WI38 (cell line): Measurements from ENCODE around the gene SMC6.

Experiments used
- H3K4me3 ChIP-seq: 2 replicates; pipeline ENCODE4 v1.5.1; 2011; ENCODE audit warnings: low read depth, mild to moderate bottlenecking, control low read depth, low read length
- TF ChIP-seq, protein P1 (sequence below): IDR thresholded peaks from 2 replicates; pipeline ENCODE4 v1.5.1; 2012; ENCODE audit warnings: low read depth, mild to moderate bottlenecking, control low read depth, low read length

Gene SMC6

DNA sequence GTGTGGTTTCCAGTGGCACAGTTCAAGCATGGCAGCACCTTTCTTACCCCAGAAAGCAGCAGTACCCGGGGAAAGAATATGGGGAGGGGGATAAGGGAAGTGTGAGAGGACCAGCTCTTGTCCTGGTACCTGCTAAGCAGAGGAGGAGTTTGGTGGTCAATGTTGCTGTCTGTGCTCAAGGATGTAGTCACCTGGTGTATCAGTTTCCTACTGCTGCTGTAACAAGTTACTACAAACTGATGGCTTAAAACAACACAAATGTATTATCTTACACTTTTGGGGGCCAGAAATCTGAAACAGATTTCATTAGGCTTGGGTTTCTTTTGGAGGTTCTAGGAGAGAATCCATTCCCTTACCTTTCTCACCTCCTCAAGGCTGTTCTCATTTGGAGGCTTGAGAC, 135.7 kb downstream of the SMC6 start:
- no peak overlapping the region for H3K4me3 ChIP-seq
- TF ChIP-seq, protein P1, sequence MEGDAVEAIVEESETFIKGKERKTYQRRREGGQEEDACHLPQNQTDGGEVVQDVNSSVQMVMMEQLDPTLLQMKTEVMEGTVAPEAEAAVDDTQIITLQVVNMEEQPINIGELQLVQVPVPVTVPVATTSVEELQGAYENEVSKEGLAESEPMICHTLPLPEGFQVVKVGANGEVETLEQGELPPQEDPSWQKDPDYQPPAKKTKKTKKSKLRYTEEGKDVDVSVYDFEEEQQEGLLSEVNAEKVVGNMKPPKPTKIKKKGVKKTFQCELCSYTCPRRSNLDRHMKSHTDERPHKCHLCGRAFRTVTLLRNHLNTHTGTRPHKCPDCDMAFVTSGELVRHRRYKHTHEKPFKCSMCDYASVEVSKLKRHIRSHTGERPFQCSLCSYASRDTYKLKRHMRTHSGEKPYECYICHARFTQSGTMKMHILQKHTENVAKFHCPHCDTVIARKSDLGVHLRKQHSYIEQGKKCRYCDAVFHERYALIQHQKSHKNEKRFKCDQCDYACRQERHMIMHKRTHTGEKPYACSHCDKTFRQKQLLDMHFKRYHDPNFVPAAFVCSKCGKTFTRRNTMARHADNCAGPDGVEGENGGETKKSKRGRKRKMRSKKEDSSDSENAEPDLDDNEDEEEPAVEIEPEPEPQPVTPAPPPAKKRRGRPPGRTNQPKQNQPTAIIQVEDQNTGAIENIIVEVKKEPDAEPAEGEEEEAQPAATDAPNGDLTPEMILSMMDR, result no peak

DNA sequence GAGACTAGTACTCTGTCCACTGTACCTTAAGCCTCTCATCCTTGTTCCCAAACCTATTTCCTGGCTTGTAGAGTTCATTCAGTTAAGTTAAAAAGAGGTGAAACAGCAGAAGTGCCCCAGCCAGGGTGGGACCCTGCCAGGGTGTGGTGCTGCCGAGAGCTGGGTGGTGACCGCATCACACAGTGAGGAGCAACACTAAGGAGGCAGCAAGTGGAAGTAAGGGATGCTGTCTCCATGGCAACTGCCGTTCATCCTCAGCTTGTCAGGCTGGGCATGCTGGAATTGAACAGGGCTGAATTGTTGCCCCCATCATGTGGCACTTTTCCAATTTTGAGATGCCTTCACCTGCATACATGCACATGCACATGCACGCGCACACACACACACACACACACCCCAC, 136.1 kb downstream of the SMC6 start:
- no peak overlapping the region for H3K4me3 ChIP-seq
- TF ChIP-seq, protein P1, result no peak

DNA sequence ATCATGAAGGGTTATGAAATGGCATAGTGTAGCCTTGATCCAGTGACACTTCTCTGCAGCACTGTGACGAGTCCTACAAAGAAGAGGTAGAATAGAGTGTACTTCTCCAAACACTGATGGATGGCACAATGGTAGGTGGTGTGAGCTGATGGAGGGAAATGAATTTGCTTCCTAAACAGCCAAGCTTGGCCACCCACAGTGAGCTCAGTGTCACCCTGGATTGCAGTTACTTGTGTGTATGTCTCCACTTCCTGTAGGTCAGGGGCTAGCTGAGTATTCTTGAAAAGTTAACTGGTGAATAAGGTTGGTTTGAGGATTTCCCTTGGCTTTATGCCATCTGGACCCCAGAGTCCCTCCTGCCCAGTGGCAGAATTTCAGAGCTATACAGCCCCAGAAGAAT, 137.2 kb downstream of the SMC6 start:
- H3K4me3 ChIP-seq, result no peak overlapping the region
- TF ChIP-seq, protein P1, result no peak

DNA sequence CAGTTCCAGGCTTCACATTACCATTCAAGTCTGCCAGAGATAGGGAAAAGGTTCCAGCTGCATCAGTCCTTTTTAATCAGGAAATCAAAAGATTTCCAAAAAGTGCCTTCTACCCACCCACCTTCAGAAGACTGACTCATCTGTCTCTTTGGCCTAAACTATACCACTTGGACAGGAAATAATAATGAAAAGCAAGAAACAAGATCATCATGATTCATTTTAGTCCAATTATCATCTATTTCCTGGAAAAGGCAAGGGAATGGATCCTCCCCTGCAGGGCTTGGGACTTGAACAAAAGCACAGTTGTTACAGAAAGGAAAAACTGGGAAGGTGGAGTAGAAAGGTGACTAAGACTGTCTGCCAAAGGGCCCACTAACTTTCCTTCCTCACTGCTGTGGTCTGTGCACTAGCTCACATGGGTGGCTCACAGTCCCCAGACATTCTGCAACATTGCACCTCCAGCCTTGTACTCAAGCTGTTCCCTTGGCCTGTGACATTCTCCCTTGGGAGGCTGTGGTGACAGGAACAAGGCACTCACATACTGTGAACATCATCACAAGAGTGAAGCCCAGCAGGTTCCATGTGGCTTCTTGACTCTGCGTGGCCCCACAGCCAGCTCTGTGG, 137.8 kb downstream of the SMC6 start:
- H3K4me3 ChIP-seq, result no peak overlapping the region
- TF ChIP-seq, protein P1, result no peak

DNA sequence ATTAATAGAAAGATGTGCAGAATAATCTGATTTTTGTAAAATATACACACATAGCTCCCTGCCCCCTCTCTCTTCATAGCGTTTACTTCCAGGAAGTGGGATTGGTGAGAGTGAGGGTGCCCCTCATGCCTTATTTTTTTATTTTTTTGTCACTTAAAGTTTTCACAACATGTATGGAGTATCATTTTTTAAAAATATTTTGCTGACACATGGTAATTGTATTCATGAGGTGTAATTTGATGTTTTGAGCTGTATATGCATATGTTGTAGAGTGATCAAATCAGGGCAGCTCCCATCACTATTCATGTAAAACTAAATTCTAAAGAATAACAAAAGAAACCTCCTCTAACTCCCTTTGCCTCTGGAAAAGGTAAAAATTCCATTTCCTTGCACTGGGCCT, 138.5 kb downstream of the SMC6 start:
- no peak overlapping the region for H3K4me3 ChIP-seq
- TF ChIP-seq, protein P1, result no peak

DNA sequence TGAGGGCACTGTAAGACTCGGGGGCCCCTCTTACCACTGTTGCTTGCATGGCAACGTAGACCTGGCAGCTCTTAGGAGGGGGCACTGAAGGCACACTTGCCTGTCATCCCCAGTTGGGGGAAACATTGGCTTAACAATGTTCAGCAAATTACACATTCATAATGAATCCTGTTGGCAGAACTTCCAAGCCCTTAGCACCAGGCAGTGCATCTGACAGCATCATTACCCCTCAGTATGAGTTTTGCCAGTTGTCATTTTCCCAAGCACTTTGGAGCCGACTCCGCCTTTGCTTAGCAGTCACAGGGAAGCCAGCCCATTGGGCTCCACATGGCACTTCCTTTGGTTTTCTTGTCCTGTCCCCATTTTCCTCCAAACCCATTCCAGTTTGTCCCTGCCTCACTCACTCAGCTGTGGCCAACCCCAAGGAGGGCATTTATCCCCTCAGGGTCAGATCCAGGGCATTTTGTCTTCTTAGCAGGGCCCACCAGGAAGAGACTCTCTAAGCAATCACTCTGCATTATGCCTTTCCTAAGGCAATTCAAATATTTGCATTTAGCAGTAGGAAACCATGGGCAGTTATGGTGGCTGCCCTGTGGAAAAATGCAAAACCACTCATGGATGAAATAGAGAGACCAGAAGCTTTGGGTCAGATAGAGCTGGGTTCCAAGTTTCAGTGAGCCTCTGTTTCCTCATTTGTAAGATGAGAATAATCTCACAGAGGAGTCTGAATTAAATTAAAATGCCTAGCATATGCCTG, 139.3 kb downstream of the SMC6 start:
- TF ChIP-seq, protein P1, result no peak
- no peak overlapping the region for H3K4me3 ChIP-seq
